ENCODE data around the gene OPCML.

DNA sequence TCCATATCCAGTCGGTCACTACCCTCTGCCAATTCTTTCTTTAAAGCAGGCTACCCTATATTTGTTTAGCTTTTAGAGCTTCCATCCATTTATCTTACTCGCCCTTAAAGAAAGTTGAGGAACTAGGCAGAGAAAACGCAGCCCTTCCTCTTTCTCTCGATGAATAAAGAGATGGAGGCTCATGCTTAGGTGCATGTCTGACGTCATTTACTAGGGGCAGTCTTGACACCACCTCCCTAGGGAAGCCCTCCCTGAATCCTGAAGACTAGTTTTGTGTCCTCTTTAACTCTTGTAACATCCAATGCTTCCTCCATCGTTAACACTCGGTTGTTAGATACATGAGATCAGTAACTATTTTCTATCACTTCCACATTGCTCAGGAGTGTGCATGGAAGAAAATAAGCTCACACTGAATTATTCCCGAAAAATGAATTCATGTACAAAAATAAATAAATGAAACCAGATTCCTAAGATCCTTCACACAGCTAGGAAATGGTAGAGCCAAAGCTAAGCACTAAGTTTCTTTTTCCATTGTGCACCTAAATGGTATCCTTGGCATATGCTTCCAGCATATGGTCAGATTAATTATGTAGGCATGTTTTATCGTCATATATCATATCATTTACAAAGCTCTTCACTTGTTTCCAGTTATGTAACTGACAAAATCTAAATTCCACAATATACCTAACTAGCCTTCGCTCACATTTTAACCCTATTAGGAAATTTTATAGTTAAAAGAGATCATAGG lies 291.2 kb downstream of the OPCML start:
- TF ChIP-seq, protein P1, sequence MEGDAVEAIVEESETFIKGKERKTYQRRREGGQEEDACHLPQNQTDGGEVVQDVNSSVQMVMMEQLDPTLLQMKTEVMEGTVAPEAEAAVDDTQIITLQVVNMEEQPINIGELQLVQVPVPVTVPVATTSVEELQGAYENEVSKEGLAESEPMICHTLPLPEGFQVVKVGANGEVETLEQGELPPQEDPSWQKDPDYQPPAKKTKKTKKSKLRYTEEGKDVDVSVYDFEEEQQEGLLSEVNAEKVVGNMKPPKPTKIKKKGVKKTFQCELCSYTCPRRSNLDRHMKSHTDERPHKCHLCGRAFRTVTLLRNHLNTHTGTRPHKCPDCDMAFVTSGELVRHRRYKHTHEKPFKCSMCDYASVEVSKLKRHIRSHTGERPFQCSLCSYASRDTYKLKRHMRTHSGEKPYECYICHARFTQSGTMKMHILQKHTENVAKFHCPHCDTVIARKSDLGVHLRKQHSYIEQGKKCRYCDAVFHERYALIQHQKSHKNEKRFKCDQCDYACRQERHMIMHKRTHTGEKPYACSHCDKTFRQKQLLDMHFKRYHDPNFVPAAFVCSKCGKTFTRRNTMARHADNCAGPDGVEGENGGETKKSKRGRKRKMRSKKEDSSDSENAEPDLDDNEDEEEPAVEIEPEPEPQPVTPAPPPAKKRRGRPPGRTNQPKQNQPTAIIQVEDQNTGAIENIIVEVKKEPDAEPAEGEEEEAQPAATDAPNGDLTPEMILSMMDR (IDR thresholded peaks at IDR 0.05), result no peak
- no peak for TF ChIP-seq POLR2A (IDR thresholded peaks at IDR 0.05)

All from lower leg skin (tissue), 3 donors.